Coronary artery (tissue), 2 donors: ENCODE data around the gene MGAT5.

Source experiments
- DNase-seq: peaks from one replicate; pipeline ENCODE4 v3.0.0-alpha.2; 2017; ENCODE audit warnings: low spot score
- H3K27ac ChIP-seq, 2 donors: fragments of 200-600 bp; sonication (generic); one replicate each; pipeline ENCODE4 v1.5.1; 2016 to 2019
- H3K4me3 ChIP-seq: fragments of 200-600 bp; sonication (generic); 2 replicates; pipeline ENCODE4 v1.5.1; 2016; ENCODE audit warnings: mild to moderate bottlenecking, moderate library complexity
- TF ChIP-seq, protein P1 (sequence below): fragments of 200-600 bp; sonication (generic); IDR thresholded peaks from one replicate; pipeline ENCODE4 v1.5.1; 2019; ENCODE audit warnings: antibody characterized with exemption

MGAT5 gene

DNA sequence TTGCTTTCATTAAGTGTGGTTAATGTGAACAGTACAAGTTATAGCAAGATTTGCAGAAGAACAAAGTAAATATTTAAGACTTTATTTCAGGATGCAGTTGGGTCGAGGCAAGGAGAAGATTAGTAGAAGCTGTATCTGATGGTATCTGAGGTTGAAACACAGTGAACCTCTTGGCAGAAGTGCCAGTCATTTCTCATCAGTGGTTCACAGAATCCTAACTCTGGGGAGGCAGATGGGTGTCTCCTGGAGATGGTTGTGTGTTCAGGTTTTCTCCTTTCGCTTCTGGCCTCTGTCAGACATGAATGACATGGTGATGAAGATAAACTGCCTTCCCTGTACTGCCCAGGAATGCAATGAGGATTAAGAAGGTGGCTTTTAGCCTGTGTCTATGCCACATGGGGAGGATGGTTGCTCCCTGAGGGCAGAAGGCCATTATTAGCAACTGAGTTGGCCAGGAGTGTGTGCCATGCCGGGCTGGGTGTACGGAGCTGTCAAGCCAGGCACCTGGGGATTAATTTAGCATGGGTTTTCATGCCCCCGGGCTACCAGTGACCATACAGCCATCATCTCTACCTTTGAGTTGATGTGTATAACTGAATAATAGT lies 28.0 kb downstream of the MGAT5 start:
- no peak for DNase-seq
- no peak overlapping the region for H3K27ac ChIP-seq
- TF ChIP-seq, protein P1, sequence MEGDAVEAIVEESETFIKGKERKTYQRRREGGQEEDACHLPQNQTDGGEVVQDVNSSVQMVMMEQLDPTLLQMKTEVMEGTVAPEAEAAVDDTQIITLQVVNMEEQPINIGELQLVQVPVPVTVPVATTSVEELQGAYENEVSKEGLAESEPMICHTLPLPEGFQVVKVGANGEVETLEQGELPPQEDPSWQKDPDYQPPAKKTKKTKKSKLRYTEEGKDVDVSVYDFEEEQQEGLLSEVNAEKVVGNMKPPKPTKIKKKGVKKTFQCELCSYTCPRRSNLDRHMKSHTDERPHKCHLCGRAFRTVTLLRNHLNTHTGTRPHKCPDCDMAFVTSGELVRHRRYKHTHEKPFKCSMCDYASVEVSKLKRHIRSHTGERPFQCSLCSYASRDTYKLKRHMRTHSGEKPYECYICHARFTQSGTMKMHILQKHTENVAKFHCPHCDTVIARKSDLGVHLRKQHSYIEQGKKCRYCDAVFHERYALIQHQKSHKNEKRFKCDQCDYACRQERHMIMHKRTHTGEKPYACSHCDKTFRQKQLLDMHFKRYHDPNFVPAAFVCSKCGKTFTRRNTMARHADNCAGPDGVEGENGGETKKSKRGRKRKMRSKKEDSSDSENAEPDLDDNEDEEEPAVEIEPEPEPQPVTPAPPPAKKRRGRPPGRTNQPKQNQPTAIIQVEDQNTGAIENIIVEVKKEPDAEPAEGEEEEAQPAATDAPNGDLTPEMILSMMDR = no peak
- H3K4me3 ChIP-seq = no peak overlapping the region

DNA sequence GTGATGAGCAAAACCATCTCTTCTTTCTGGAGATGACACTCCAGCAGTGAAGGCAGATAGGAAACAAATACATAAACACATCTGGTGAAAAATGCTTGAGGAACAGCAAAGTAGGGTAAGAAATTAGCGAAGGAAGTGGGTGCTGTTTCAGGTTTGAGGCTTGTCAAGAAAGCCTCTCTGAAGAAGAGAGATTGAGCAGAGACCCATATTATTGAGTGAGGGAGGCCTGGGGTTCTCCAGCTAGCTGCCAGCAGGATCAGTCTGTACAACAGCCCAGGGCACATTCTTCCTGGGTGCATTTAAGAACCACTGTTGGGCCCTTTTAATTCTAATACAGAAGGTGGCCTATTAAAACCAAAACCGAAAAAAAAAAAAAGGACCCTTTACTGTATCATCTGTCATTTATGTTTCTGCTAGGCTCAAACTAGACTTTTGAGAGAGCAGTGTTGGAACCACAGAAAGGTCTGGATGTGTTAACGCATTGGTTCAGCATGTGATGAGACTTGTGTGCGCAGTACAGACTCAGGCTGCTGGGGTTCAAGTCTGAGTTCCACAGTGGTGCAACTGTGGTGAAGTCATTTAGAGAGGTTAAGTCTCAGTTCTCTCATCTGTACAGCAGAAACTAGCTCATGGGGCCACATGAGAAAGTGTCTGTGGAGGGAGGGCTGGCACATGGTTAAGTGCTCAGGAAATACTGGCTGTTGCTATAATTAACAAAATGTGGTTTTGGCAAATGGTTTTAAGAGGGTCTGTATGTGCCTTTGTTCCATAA lies 28.9 kb downstream of the MGAT5 start:
- TF ChIP-seq, protein P1 = no peak
- Histone ChIP-seq H3K27ac (no peak overlapping the region), H3K4me3 (no peak overlapping the region)
- DNase-seq = no peak

GRCh38 chr2:134283661-134284060 lies 29.8 kb downstream of the MGAT5 start:
- TF ChIP-seq, protein P1 = no peak
- no peak overlapping the region for H3K27ac ChIP-seq
- DNase-seq = no peak
- H3K4me3 ChIP-seq = no peak overlapping the region

GRCh38 chr2:134284119-134284670 lies 30.3 kb downstream of the MGAT5 start:
- no peak for DNase-seq
- TF ChIP-seq, protein P1 = no peak
- no peak overlapping the region for H3K27ac ChIP-seq
- no peak overlapping the region for H3K4me3 ChIP-seq

DNA sequence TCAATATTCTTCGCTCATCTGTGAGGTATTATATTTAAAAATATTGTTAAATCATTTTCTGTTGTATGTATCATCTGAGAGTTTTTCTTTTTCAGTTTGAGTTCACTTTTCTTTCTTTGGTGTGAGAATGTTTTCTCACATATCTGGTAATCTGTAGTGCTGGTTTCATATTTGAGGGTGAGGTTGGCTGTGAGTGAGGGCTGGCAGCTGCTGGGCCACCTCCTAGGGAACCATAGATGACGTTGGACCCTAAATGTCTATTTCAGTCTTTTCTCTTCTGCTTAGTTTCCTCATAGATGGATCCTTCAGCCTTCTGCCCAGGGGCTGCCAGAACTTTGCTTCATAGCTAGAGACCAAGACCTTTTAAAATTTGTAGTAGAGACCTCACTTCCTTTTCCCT lies 33.5 kb downstream of the MGAT5 start:
- no peak for DNase-seq
- TF ChIP-seq, protein P1 = no peak
- Histone ChIP-seq H3K4me3 (no peak overlapping the region), H3K27ac (no peak overlapping the region)

GRCh38 chr2:134288814-134289213 lies 34.9 kb downstream of the MGAT5 start:
- no peak overlapping the region for H3K27ac ChIP-seq

More at GRCh38 chr2:134288814-134289213, 34.9 kb downstream of the MGAT5 start:
- DNase-seq = no peak
- no peak overlapping the region for H3K4me3 ChIP-seq
- TF ChIP-seq, protein P1 = no peak
